ENCODE measurements around the gene CDK5RAP1.

Gene CDK5RAP1

DNA sequence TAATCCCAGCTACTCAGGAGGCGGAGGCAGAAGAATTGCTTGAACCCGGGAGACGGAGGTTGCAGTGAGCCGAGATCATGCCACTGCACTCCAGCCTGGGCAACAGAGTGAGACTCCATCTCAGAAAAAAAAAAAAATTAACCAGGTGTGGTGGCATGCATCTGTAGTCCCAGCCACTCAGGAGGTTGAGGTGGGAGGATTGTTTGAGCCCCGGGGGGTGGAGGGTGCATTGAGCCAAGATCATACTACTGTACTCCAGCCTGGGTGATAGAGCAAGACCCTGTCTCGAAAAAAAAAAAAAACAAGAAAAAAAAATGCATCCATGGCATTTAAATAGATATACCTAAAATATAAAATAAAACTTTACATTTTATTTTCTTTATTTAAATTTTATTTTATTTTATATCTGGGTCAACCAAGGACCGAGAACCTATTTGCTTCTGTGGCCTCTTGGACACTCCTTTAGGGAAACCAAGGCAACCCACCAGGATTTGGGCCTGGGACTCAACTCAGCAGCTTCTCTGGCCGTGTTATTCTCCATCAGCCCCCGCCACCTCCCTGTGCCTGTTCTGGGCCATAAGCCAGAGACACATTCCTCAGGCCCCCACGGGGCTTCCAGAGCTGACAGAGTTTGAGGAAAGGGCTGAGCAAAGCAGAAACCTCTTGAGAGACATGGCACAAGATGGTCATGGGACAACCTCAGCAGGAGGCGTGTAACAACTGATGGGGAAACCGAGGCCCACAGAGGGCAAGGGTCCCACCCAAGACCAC is 36.0 kb upstream of the CDK5RAP1 start:
- no peaks in the 10 kb centered on the region for H3K79me1 ChIP-seq (replicated peaks; ENCODE audit: low read length, poor library complexity, severe bottlenecking)
- H3K18ac ChIP-seq (ENCODE audit: low read depth in 1 of 2, low read length in 2 of 2), result no peak overlapping the region
- no peak overlapping the region for H2AFZ ChIP-seq (ENCODE audit: low read depth, low read length)
- H4K8ac ChIP-seq (ENCODE audit: low read length), result no peak overlapping the region
- peak overlapping the region in 1 of 2 experiments; percentile 61 for H3K4ac ChIP-seq (ENCODE audit: low read depth in 1 of 2, low read length in 2 of 2)
- no peak overlapping the region for H2BK12ac ChIP-seq (ENCODE audit: low read length in 2 of 2)
- no peak overlapping the region for H2BK120ac ChIP-seq (ENCODE audit: low read depth, low read length)
- no peaks in the 10 kb centered on the region for H3K27me3 ChIP-seq (ENCODE audit: control insufficient read depth in 1 of 2, insufficient read depth in 1 of 2, low read length in 2 of 2)
- H2BK5ac ChIP-seq (ENCODE audit: low read depth, low read length, poor library complexity, severe bottlenecking), result no peak overlapping the region
- H4K91ac ChIP-seq (ENCODE audit: low read length), result peak overlapping the region; percentile 61
- no peak overlapping the region for H3K23ac ChIP-seq (ENCODE audit: low read length in 2 of 2)
- DNase-seq, result peak; percentile 27
- peak overlapping the region; percentile 2 for H3K9ac ChIP-seq (ENCODE audit: low read length)
- H3K27ac ChIP-seq (ENCODE audit: low read length, poor library complexity, severe bottlenecking), result peak overlapping the region; percentile 31
- peaks cover 8% of the 10 kb centered on the region for H3K4me1 ChIP-seq (ENCODE audit: control insufficient read depth, insufficient read depth, low read depth, low read length)
- H3K4me2 ChIP-seq (ENCODE audit: low read length, poor library complexity, severe bottlenecking), result no peak overlapping the region
- H3K36me3 ChIP-seq (ENCODE audit: control insufficient read depth in 1 of 2, insufficient read depth in 2 of 2, low read depth in 1 of 2, low read length in 2 of 2), result peaks cover 0 to 16% of the 10 kb centered on the region in 2 experiments
- no peaks in the 10 kb centered on the region for H3K9me3 ChIP-seq (ENCODE audit: control insufficient read depth, low read length)
- H3K14ac ChIP-seq (ENCODE audit: low read length in 2 of 2), result no peak overlapping the region
- no peak overlapping the region for H2BK15ac ChIP-seq (ENCODE audit: low read depth, poor library complexity, severe bottlenecking)
- no peak overlapping the region for H3K4me3 ChIP-seq (ENCODE audit: insufficient read depth in 1 of 2, low read depth in 1 of 2, low read length in 2 of 2)
- H2AK5ac ChIP-seq (ENCODE audit: low read length, severe bottlenecking), result peak overlapping the region; percentile 69
- 80% methylated on average over 11 of the region's 12 CpGs for WGBS

GRCh38 chr20:33434434-33434833 is 33.1 kb upstream of the CDK5RAP1 start:
- no peak overlapping the region for H2AFZ ChIP-seq (ENCODE audit: low read depth, low read length)
- no peak overlapping the region for H3K4ac ChIP-seq (ENCODE audit: low read depth in 1 of 2, low read length in 2 of 2)
- H2BK12ac ChIP-seq (ENCODE audit: low read length in 2 of 2), result no peak overlapping the region
- peaks cover 8% of the 10 kb centered on the region for H3K4me1 ChIP-seq (ENCODE audit: control insufficient read depth, insufficient read depth, low read depth, low read length)
- no peak overlapping the region for H2AK5ac ChIP-seq (ENCODE audit: low read length, severe bottlenecking)
- no peak overlapping the region for H3K4me2 ChIP-seq (ENCODE audit: low read length, poor library complexity, severe bottlenecking)
- no peak overlapping the region for H2BK5ac ChIP-seq (ENCODE audit: low read depth, low read length, poor library complexity, severe bottlenecking)
- no peak overlapping the region for H3K14ac ChIP-seq (ENCODE audit: low read length in 2 of 2)
- no peaks in the 10 kb centered on the region for H3K9me3 ChIP-seq (ENCODE audit: control insufficient read depth, low read length)
- no peak overlapping the region for H3K27ac ChIP-seq (ENCODE audit: low read length, poor library complexity, severe bottlenecking)
- H3K79me1 ChIP-seq (replicated peaks; ENCODE audit: low read length, poor library complexity, severe bottlenecking), result no peaks in the 10 kb centered on the region
- no peak overlapping the region for H2BK120ac ChIP-seq (ENCODE audit: low read depth, low read length)
- DNase-seq, result no peak
- H2BK15ac ChIP-seq (ENCODE audit: low read depth, poor library complexity, severe bottlenecking), result no peak overlapping the region
- H4K91ac ChIP-seq (ENCODE audit: low read length), result no peak overlapping the region
- no peaks in the 10 kb centered on the region for H3K27me3 ChIP-seq (ENCODE audit: control insufficient read depth in 1 of 2, insufficient read depth in 1 of 2, low read length in 2 of 2)
- H3K9ac ChIP-seq (ENCODE audit: low read length), result no peak overlapping the region
- H3K36me3 ChIP-seq (ENCODE audit: control insufficient read depth in 1 of 2, insufficient read depth in 2 of 2, low read depth in 1 of 2, low read length in 2 of 2), result peaks cover 0 to 16% of the 10 kb centered on the region in 2 experiments
- no peak overlapping the region for H4K8ac ChIP-seq (ENCODE audit: low read length)
- H3K18ac ChIP-seq (ENCODE audit: low read depth in 1 of 2, low read length in 2 of 2), result no peak overlapping the region
- no peak overlapping the region for H3K4me3 ChIP-seq (ENCODE audit: insufficient read depth in 1 of 2, low read depth in 1 of 2, low read length in 2 of 2)
- no peak overlapping the region for H3K23ac ChIP-seq (ENCODE audit: low read length in 2 of 2)
- 89% methylated on average over 5 of the region's 5 CpGs for WGBS

GRCh38 chr20:33433465-33434234 is 32.3 kb upstream of the CDK5RAP1 start:
- WGBS, result 88% methylated on average over 8 of the region's 8 CpGs

GRCh38 chr20:33431797-33432381 is 30.6 kb upstream of the CDK5RAP1 start:
- no peak overlapping the region for H3K14ac ChIP-seq (ENCODE audit: low read length in 2 of 2)
- H2BK120ac ChIP-seq (ENCODE audit: low read depth, low read length), result no peak overlapping the region
- H3K4me1 ChIP-seq (ENCODE audit: control insufficient read depth, insufficient read depth, low read depth, low read length), result peaks cover 3% of the 10 kb centered on the region
- no peak overlapping the region for H2BK5ac ChIP-seq (ENCODE audit: low read depth, low read length, poor library complexity, severe bottlenecking)
- no peak overlapping the region for H3K4ac ChIP-seq (ENCODE audit: low read depth in 1 of 2, low read length in 2 of 2)
- H4K91ac ChIP-seq (ENCODE audit: low read length), result no peak overlapping the region
- H3K23ac ChIP-seq (ENCODE audit: low read length in 2 of 2), result peak overlapping the region in 1 of 2 experiments; percentile 23
- no peak overlapping the region for H2BK12ac ChIP-seq (ENCODE audit: low read length in 2 of 2)
- H3K27ac ChIP-seq (ENCODE audit: low read length, poor library complexity, severe bottlenecking), result no peak overlapping the region
- H3K36me3 ChIP-seq (ENCODE audit: control insufficient read depth in 1 of 2, insufficient read depth in 2 of 2, low read depth in 1 of 2, low read length in 2 of 2), result peaks cover 0 to 5% of the 10 kb centered on the region in 2 experiments
- no peak overlapping the region for H3K9ac ChIP-seq (ENCODE audit: low read length)
- no peak overlapping the region for H3K18ac ChIP-seq (ENCODE audit: low read depth in 1 of 2, low read length in 2 of 2)
- DNase-seq, result no peak
- H3K27me3 ChIP-seq (ENCODE audit: control insufficient read depth in 1 of 2, insufficient read depth in 1 of 2, low read length in 2 of 2), result no peaks in the 10 kb centered on the region
- no peak overlapping the region for H4K8ac ChIP-seq (ENCODE audit: low read length)
- no peaks in the 10 kb centered on the region for H3K79me1 ChIP-seq (replicated peaks; ENCODE audit: low read length, poor library complexity, severe bottlenecking)
- no peak overlapping the region for H2AK5ac ChIP-seq (ENCODE audit: low read length, severe bottlenecking)
- H2BK15ac ChIP-seq (ENCODE audit: low read depth, poor library complexity, severe bottlenecking), result no peak overlapping the region
- H3K4me3 ChIP-seq (ENCODE audit: insufficient read depth in 1 of 2, low read depth in 1 of 2, low read length in 2 of 2), result no peak overlapping the region
- H2AFZ ChIP-seq (ENCODE audit: low read depth, low read length), result no peak overlapping the region
- no peak overlapping the region for H3K4me2 ChIP-seq (ENCODE audit: low read length, poor library complexity, severe bottlenecking)
- no peaks in the 10 kb centered on the region for H3K9me3 ChIP-seq (ENCODE audit: control insufficient read depth, low read length)
- WGBS, result 91% methylated on average over 5 of the region's 5 CpGs

More at GRCh38 chr20:33433465-33434234, 32.3 kb upstream of the CDK5RAP1 start:
- Histone ChIP-seq H4K8ac (ENCODE audit: low read length) (peak overlapping the region; percentile 19), H3K79me1 (replicated peaks; ENCODE audit: low read length, poor library complexity, severe bottlenecking) (no peaks in the 10 kb centered on the region), H2BK15ac (ENCODE audit: low read depth, poor library complexity, severe bottlenecking) (no peak overlapping the region), H3K4me2 (ENCODE audit: low read length, poor library complexity, severe bottlenecking) (no peak overlapping the region), H3K18ac (ENCODE audit: low read depth in 1 of 2, low read length in 2 of 2) (peak overlapping the region in 1 of 2 experiments; percentile 19), H3K23ac (ENCODE audit: low read length in 2 of 2) (no peak overlapping the region), H3K9ac (ENCODE audit: low read length) (peak overlapping the region; percentile 46), H2BK5ac (ENCODE audit: low read depth, low read length, poor library complexity, severe bottlenecking) (no peak overlapping the region), H2BK120ac (ENCODE audit: low read depth, low read length) (no peak overlapping the region), H3K4me3 (ENCODE audit: insufficient read depth in 1 of 2, low read depth in 1 of 2, low read length in 2 of 2) (no peak overlapping the region), H3K9me3 (ENCODE audit: control insufficient read depth, low read length) (no peaks in the 10 kb centered on the region), H4K91ac (ENCODE audit: low read length) (no peak overlapping the region), H3K4ac (ENCODE audit: low read depth in 1 of 2, low read length in 2 of 2) (no peak overlapping the region), H3K27me3 (ENCODE audit: control insufficient read depth in 1 of 2, insufficient read depth in 1 of 2, low read length in 2 of 2) (no peaks in the 10 kb centered on the region), H3K27ac (ENCODE audit: low read length, poor library complexity, severe bottlenecking) (no peak overlapping the region), H2AK5ac (ENCODE audit: low read length, severe bottlenecking) (no peak overlapping the region), H3K14ac (ENCODE audit: low read length in 2 of 2) (no peak overlapping the region), H2BK12ac (ENCODE audit: low read length in 2 of 2) (no peak overlapping the region), H3K36me3 (ENCODE audit: control insufficient read depth in 1 of 2, insufficient read depth in 2 of 2, low read depth in 1 of 2, low read length in 2 of 2) (peaks cover 0 to 15% of the 10 kb centered on the region in 2 experiments), H2AFZ (ENCODE audit: low read depth, low read length) (no peak overlapping the region), H3K4me1 (ENCODE audit: control insufficient read depth, insufficient read depth, low read depth, low read length) (peaks cover 8% of the 10 kb centered on the region)
- DNase-seq, result peak; percentile 28
